BE2C (cell line): ENCODE results near the gene CPED1.

Experiments
- DNase-seq: peaks from one replicate; pipeline ENCODE4 v3.0.0-alpha.2; 2020
- H3K27me3 ChIP-seq: fragments of 250-450 bp; sonication (Bioruptor Pico); 2 replicates; pipeline ENCODE4 v1.5.1; 2020; ENCODE audit warnings: mild to moderate bottlenecking
- H3K36me3 ChIP-seq: fragments of 250-450 bp; sonication (Bioruptor Pico); 2 replicates; pipeline ENCODE4 v1.5.1; 2020; ENCODE audit warnings: mild to moderate bottlenecking
- H3K4me1 ChIP-seq: fragments of 250-450 bp; sonication (Bioruptor Pico); 2 replicates; pipeline ENCODE4 v1.5.1; 2020
- H3K4me3 ChIP-seq: 2 replicates; pipeline ENCODE4 v1.5.1; 2011; ENCODE audit warnings: low read depth, low read length
- H3K9me3 ChIP-seq: fragments of 250-450 bp; sonication (Bioruptor Pico); 2 replicates; pipeline ENCODE4 v1.5.1; 2020
- TF ChIP-seq, protein P1 (sequence below): IDR thresholded peaks from 2 replicates; pipeline ENCODE4 v1.5.1; 2012; ENCODE audit warnings: mild to moderate bottlenecking, low read depth, low read length

The CPED1 gene

DNA sequence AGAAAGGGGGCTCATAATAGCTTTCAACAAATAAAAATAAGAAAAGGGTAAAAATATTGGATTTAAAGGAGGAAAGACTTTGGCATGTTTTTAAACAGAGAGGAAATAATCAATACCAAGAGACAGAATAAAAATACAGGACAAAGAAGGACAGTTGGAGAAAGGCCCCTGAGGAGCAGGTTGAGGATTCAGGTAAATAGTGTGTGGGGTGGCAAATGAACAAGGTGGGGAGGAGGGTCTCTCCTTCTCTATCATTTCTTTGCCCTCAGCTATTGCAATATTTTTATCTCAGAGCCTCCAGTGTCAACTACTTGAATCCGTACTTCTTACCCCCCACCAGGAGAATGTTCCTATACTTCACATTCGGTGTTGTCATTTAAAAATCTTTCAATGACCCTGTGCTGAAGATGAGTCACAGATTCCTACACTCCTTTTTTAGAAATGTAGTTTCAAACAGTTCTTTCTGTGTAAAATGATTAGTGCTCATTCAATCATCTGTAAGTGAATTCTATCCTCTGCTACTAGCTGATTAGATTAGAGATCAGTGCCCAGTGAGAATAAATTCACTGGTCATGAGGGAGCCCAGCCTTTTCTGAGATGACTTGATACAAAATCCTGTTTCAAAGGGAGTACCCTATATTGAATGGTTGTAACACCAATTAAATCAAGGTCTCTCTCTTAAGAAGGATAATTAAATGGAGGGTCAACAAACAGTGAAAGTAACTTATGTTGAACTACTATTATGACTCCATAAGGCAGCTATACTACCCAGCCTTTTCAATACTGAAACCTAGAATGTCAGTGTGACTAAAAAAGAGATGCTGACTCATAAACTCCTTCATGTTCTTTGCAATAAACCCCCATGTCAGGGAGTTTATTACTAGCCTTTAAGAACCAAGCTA, 289.9 kb downstream of the CPED1 start:
- H3K27me3 ChIP-seq = peaks cover 5% of the 10 kb centered on the region; the same call in 1 of the 2 replicates
- no peak overlapping the region for H3K4me3 ChIP-seq
- no peaks in the 10 kb centered on the region for H3K4me1 ChIP-seq
- TF ChIP-seq, protein P1, sequence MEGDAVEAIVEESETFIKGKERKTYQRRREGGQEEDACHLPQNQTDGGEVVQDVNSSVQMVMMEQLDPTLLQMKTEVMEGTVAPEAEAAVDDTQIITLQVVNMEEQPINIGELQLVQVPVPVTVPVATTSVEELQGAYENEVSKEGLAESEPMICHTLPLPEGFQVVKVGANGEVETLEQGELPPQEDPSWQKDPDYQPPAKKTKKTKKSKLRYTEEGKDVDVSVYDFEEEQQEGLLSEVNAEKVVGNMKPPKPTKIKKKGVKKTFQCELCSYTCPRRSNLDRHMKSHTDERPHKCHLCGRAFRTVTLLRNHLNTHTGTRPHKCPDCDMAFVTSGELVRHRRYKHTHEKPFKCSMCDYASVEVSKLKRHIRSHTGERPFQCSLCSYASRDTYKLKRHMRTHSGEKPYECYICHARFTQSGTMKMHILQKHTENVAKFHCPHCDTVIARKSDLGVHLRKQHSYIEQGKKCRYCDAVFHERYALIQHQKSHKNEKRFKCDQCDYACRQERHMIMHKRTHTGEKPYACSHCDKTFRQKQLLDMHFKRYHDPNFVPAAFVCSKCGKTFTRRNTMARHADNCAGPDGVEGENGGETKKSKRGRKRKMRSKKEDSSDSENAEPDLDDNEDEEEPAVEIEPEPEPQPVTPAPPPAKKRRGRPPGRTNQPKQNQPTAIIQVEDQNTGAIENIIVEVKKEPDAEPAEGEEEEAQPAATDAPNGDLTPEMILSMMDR = no peak
- no peaks in the 10 kb centered on the region for H3K36me3 ChIP-seq
- H3K9me3 ChIP-seq = no peaks in the 10 kb centered on the region
- no peak for DNase-seq

DNA sequence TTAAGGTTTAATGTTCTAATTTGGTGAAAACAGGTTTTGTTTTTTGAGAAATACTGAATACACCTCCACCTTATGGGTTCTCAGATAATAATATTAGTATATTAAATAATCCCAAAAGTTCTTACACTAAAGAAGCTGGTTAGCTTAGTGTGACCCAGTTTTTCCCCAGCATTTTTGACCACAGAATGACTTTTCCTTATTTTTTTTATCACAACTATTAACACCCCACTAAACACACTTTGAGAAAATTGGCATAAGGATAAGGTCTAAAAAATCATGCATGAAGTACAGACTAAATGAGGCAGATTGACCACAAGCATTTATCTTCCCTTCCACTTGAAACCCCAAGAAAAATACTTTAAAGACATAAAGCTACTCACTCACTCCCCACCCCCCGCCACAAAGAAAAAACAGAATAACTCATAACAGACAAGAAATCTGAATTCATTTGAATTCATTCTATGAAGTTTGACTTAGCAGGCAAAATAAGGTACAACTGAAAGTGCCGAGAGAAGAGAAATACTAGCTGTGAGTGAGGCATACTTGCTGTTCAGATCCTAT, 290.6 kb downstream of the CPED1 start:
- TF ChIP-seq, protein P1 = no peak
- H3K9me3 ChIP-seq = no peaks in the 10 kb centered on the region
- peaks cover 5% of the 10 kb centered on the region; the same call in 1 of the 2 replicates for H3K27me3 ChIP-seq
- H3K4me3 ChIP-seq = no peak overlapping the region
- no peaks in the 10 kb centered on the region for H3K4me1 ChIP-seq
- no peaks in the 10 kb centered on the region for H3K36me3 ChIP-seq
- no peak for DNase-seq

DNA sequence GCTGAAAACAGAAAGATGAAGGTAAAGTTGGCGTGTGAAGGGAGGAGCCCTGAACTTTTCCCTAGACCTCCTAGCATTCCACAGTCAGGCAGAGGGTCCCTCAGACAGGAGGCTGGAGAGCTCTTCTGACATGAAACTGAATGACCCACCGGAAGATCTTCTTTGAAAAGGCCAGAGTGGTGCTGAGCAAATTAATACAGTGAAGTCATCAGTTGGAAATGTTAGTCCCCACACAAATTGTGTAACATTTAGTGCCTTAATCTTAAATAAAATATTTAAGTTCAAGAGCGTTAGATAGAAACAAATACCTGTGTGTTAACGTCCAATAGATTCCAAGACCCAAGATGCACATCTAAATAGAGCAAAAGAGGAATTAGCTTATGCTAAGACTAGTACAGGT, 291.3 kb downstream of the CPED1 start:
- Histone ChIP-seq H3K27me3 (peaks cover 5% of the 10 kb centered on the region; the same call in 1 of the 2 replicates), H3K9me3 (no peaks in the 10 kb centered on the region), H3K36me3 (no peaks in the 10 kb centered on the region), H3K4me3 (no peak overlapping the region), H3K4me1 (no peaks in the 10 kb centered on the region)
- TF ChIP-seq, protein P1 = no peak
- DNase-seq = no peak

DNA sequence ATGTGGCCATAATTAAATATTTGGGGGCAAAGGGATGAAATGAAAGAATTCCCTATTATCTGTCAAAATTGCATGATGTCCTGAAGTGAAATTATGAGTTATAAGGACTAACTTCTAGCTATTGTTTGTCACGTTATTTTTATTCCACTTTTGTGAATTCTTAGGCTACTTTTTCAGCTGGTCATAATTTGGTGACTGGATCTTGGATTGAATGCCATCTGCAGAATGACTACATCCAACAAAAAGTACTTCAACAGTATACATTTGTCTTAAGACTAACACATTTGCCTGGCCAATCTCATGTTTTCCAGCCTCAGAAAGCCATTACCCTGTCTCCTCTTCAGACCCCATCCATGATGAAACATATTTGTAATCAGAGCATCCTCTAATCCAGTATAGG, 292.1 kb downstream of the CPED1 start:
- no peak overlapping the region for H3K4me3 ChIP-seq
- no peak for DNase-seq
- peaks cover 5% of the 10 kb centered on the region; the same call in 1 of the 2 replicates for H3K27me3 ChIP-seq
- TF ChIP-seq, protein P1 = no peak
- no peaks in the 10 kb centered on the region for H3K36me3 ChIP-seq
- H3K4me1 ChIP-seq = no peaks in the 10 kb centered on the region
- H3K9me3 ChIP-seq = no peaks in the 10 kb centered on the region

DNA sequence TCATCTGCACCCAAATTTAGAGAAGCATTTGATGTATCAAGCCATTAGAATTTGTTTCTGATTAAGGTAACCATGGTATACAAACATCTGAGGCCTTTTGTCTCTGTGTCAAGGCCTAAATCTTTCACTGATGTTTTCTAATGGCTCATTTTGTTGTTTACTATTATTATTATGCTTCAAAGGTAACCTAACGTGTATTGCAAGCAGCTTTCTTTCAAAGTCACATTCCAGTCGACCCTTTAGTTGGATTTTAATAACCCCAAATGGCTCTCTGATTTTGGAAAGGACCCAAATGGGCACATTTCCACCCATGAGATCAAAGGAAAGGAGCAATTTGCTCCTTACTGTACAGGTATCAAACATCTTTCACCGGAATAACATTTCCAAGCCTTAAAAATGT, 293.6 kb downstream of the CPED1 start:
- no peak overlapping the region for H3K4me3 ChIP-seq
- no peaks in the 10 kb centered on the region for H3K4me1 ChIP-seq
- TF ChIP-seq, protein P1 = no peak
- H3K36me3 ChIP-seq = no peaks in the 10 kb centered on the region
- peaks cover 5% of the 10 kb centered on the region; the same call in 1 of the 2 replicates for H3K27me3 ChIP-seq
- H3K9me3 ChIP-seq = no peaks in the 10 kb centered on the region
- DNase-seq = no peak
